ENCODE data around the gene RGS4.
"Not testable (repeated sequence)": the region's sequence is repeated elsewhere in the genome, so short reads cannot be mapped to it uniquely, and the experiment has no call there.

RGS4 gene

DNA sequence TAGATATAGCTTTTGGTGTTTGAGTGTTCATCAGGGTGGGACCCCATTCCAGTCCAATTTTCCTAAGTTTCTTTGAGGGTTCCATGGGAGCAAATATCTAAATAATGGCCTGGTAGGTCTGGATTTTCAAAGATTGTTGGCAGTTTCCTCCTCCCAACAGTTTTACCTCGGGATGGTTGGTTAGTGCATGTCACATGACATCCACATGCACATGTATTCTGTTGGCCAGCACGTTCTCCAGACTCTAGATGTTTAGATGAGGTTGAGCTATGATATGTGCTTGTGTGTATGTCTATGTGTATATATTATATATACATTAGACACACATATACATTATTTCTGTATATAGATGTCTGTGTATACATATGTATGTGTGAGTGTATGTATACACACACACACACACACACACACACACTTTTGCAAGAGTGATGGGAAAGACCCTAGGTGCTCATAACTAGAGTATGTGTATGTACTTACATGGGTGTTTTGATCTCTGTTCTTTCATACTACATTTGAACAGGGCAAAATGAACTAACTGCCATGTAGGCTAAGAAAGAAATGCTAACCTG is 5.6 kb downstream of the RGS4 start:
- H3K27ac ChIP-seq, result no peak overlapping the region
- no peaks in the 10 kb centered on the region for H3K4me1 ChIP-seq
- H3K4me2 ChIP-seq, result no peak overlapping the region
- no peak for TF ChIP-seq Cebpa-rat (IDR thresholded peaks at IDR 0.05)
- H3K4me3 ChIP-seq, result no peak overlapping the region
- peaks cover 0 to 2% (median 0%) of the 10 kb centered on the region in 11 experiments; a peak in 7 of 22 replicates for H3K27me3 ChIP-seq
- no peaks in the 10 kb centered on the region for H3K36me3 ChIP-seq
- no peak overlapping the region for H3K9ac ChIP-seq
- no peaks in the 10 kb centered on the region for H3K9me3 ChIP-seq (replicated peaks in 1 of 11)
- no peaks in the 10 kb centered on the region for H4K20me1 ChIP-seq

GRCh38 chr1:163076044-163076443 is 6.9 kb downstream of the RGS4 start:
- H3K4me1 ChIP-seq, result no peaks in the 10 kb centered on the region
- no peak overlapping the region for H3K4me3 ChIP-seq
- no peak overlapping the region for H3K4me2 ChIP-seq
- no peaks in the 10 kb centered on the region for H3K36me3 ChIP-seq
- TF ChIP-seq Cebpa-rat (IDR thresholded peaks at IDR 0.05), result no peak
- H4K20me1 ChIP-seq, result no peaks in the 10 kb centered on the region
- H3K9me3 ChIP-seq (replicated peaks in 1 of 11), result no peaks in the 10 kb centered on the region
- H3K9ac ChIP-seq, result no peak overlapping the region
- H3K27ac ChIP-seq, result no peak overlapping the region
- H3K27me3 ChIP-seq, result no peaks in the 10 kb centered on the region

- H3K4me2 ChIP-seq, result no peak overlapping the region
- no peak overlapping the region for H3K9ac ChIP-seq
- H3K36me3 ChIP-seq, result no peaks in the 10 kb centered on the region
These were observed 7.3 kb downstream of the RGS4 start for GRCh38 chr1:163076446-163076845.

DNA sequence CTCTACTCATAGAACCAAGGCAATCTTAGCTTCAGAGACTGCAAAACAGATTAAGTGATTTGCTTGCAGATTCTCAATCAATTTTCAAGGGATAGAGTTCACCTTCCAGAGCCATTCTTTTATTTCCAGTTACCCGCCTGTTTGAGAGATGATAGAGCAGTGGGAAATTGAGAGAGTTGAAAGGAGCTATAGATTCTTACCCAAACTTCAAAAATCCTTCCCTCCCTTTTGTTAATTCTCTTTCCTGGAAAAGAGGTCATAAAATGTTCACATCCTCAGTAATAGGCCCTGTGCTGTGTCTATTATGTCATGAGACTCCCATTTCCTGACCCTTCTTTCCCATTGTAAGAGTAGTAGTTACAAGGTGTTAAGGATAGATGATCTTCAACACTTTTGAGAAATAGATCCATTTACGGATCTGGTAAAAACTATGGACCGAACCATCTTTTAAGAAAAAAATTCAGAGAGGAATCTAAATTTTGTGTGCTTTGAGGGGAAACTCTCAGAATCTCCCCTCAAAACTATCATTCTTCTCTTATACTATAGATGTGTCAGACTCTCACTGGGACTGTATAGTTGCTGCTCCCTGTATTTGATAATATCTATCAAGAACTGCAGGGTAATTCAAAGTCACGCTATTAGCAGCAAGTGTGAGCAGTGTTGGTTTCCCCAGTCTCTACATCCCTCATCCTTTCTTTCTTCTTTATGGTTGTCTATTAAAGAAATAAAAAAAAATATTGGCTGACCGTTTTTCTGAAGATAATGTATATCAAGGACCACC is 8.0 kb downstream of the RGS4 start:
- Histone ChIP-seq H3K4me1 (no peaks in the 10 kb centered on the region), H3K36me3 (no peaks in the 10 kb centered on the region), H3K27me3 (no peaks in the 10 kb centered on the region), H4K20me1 (no peaks in the 10 kb centered on the region), H3K4me3 (no peak overlapping the region), H3K27ac (no peak overlapping the region), H3K9ac (no peak overlapping the region), H3K9me3 (replicated peaks in 1 of 11) (no peaks in the 10 kb centered on the region), H3K4me2 (no peak overlapping the region)
- TF ChIP-seq Cebpa-rat (IDR thresholded peaks at IDR 0.05), result no peak

More at GRCh38 chr1:163076446-163076845, 7.3 kb downstream of the RGS4 start:
- H4K20me1 ChIP-seq, result no peaks in the 10 kb centered on the region
- H3K27me3 ChIP-seq, result no peaks in the 10 kb centered on the region
- H3K4me3 ChIP-seq, result no peak overlapping the region
- no peak for TF ChIP-seq Cebpa-rat (IDR thresholded peaks at IDR 0.05)
- H3K4me1 ChIP-seq, result no peaks in the 10 kb centered on the region
- H3K27ac ChIP-seq, result no peak overlapping the region
- H3K9me3 ChIP-seq (replicated peaks in 1 of 11), result no peaks in the 10 kb centered on the region

- H3K9me3 ChIP-seq (replicated peaks in 1 of 11), result no peaks in the 10 kb centered on the region
- H3K27me3 ChIP-seq, result no peaks in the 10 kb centered on the region
- H3K4me2 ChIP-seq, result no peak overlapping the region
- no peaks in the 10 kb centered on the region for H3K36me3 ChIP-seq
- H3K27ac ChIP-seq, result no peak overlapping the region
- H3K9ac ChIP-seq, result no peak overlapping the region
- H3K4me1 ChIP-seq, result peaks cover 0 to 13% (median 0%) of the 10 kb centered on the region in 10 experiments; a peak in 3 of 20 replicates
- H3K4me3 ChIP-seq, result no peak overlapping the region
- TF ChIP-seq Cebpa-rat (IDR thresholded peaks at IDR 0.05), result no peak
- H4K20me1 ChIP-seq, result no peaks in the 10 kb centered on the region
These were observed 13.8 kb downstream of the RGS4 start for GRCh38 chr1:163082971-163083370.

DNA sequence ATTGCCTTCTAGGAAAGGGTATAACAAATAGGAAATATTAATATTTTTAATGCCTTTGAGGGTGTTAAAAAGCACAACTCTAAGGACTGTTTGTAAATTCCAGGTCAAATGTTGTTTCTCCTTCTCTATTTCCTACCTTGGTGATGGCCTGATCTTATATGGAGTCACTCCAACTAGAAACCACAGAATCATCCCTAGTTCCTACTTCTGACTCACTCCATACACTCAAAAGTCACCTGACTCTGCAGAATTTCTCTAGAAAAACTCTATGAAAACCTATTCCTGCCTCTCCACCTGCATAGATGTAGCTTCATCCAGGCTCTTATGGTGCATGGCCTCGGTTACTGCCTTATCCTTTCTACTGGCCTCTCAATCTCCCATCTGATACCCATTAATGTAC is 14.5 kb downstream of the RGS4 start:
- no peak for TF ChIP-seq Cebpa-rat (IDR thresholded peaks at IDR 0.05)
- H3K4me2 ChIP-seq, result no peak overlapping the region
- no peaks in the 10 kb centered on the region for H3K36me3 ChIP-seq

GRCh38 chr1:163084330-163084729 is 15.2 kb downstream of the RGS4 start:
- TF ChIP-seq Cebpa-rat (IDR thresholded peaks at IDR 0.05), result no peak
- H3K4me2 ChIP-seq, result no peak overlapping the region
- H3K4me3 ChIP-seq, result no peak overlapping the region
- H3K4me1 ChIP-seq, result peaks cover 0 to 13% (median 0%) of the 10 kb centered on the region in 10 experiments; a peak in 3 of 20 replicates
- H3K9me3 ChIP-seq (replicated peaks in 1 of 11), result no peaks in the 10 kb centered on the region
- no peak overlapping the region for H3K27ac ChIP-seq
- H4K20me1 ChIP-seq, result no peaks in the 10 kb centered on the region
- H3K27me3 ChIP-seq, result no peaks in the 10 kb centered on the region
- no peak overlapping the region for H3K9ac ChIP-seq
- no peaks in the 10 kb centered on the region for H3K36me3 ChIP-seq

More for the DNA sequence above, 14.5 kb downstream of the RGS4 start:
- Histone ChIP-seq H3K9ac (no peak overlapping the region), H3K27ac (no peak overlapping the region), H3K4me3 (no peak overlapping the region), H4K20me1 (no peaks in the 10 kb centered on the region), H3K4me1 (peaks cover 0 to 13% (median 0%) of the 10 kb centered on the region in 10 experiments; a peak in 3 of 20 replicates), H3K9me3 (replicated peaks in 1 of 11) (no peaks in the 10 kb centered on the region), H3K27me3 (no peaks in the 10 kb centered on the region)

DNA sequence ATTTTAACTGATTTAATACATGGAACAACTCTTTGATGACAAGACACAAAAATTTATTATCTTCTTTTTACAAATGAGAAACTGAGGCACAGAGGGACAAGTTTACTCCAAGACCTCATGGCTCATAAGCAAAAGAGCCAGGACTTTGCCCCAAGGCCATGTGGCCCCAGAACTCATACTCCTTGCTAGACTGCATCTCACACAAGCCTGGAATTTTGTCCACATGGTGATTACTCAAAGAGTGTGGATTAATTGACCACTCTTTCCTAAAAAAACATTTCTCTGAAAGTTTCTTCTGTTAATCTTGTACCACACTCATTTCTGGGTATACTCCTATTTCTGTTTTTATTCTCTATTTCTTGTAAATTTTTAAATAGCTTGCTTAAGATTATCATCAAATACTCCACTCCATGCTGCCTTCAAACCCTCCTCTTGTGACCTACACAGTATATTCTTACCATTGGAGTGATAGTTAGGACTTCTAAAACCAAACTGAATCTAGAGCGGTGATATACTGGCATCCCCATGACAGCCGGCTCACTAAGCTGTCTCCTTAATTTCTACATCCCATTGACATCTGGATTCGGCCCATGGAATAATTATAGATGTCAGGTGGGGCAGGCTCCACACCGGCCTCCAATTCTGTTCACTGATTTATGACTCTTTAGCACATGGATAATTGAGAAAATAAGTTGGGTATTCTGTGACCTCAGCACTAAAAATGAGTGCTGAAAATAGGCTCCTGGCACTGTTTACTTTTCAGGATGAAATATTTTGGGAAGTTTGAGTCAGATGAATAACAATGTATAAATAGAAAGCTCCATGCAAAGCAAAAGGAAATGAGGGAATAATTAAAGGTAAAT is 16.1 kb downstream of the RGS4 start:
- Histone ChIP-seq H3K27me3 (no peaks in the 10 kb centered on the region), H3K27ac (no peak overlapping the region), H3K9ac (no peak overlapping the region), H3K4me1 (peaks cover 0 to 13% (median 0%) of the 10 kb centered on the region in 10 experiments; a peak in 3 of 20 replicates), H3K4me3 (no peak overlapping the region), H3K9me3 (replicated peaks in 1 of 11) (no peaks in the 10 kb centered on the region), H3K4me2 (no peak overlapping the region), H3K36me3 (no peaks in the 10 kb centered on the region), H4K20me1 (no peaks in the 10 kb centered on the region)
- TF ChIP-seq Cebpa-rat (IDR thresholded peaks at IDR 0.05), result no peak

- TF ChIP-seq Cebpa-rat (IDR thresholded peaks at IDR 0.05), result no peak
- Histone ChIP-seq H3K27ac (no peak overlapping the region), H3K4me3 (no peak overlapping the region), H3K4me1 (peaks cover 0 to 13% (median 0%) of the 10 kb centered on the region in 10 experiments; a peak in 3 of 20 replicates), H3K36me3 (no peaks in the 10 kb centered on the region), H3K4me2 (no peak overlapping the region), H3K27me3 (no peaks in the 10 kb centered on the region), H4K20me1 (no peaks in the 10 kb centered on the region), H3K9ac (no peak overlapping the region), H3K9me3 (replicated peaks in 1 of 11) (no peaks in the 10 kb centered on the region)
These were observed 16.7 kb downstream of the RGS4 start for GRCh38 chr1:163085904-163086268.

- not testable (repeated sequence) for H3K27ac ChIP-seq; H3K4me2 ChIP-seq; H3K9ac ChIP-seq; H3K36me3 ChIP-seq; H3K4me1 ChIP-seq; H3K4me3 ChIP-seq; H3K27me3 ChIP-seq; H4K20me1 ChIP-seq; H3K9me3 ChIP-seq (replicated peaks in 1 of 11)
These were observed 20.0 kb downstream of the RGS4 start for GRCh38 chr1:163089117-163089516.

Measured in BLaER1 treated with 17β-estradiol and CSF1 and Interleukin-3, amounts not matched to agents 10 nM and 100 nM (cell line).